B cell (primary cell): ENCODE measurements around the gene MARS1. TPM values are rescaled to one million over a fixed set of nuclear protein-coding genes. Genes with fewer than 3 reads are reported as not detected.

Experiments
- ATAC-seq: fragments of 200-7000 bp; cut with Tn5 transposase; one replicate; pipeline ENCODE4 v1.10.0; 2021; ENCODE audit warnings: low read depth, mild to moderate bottlenecking, moderate number of reproducible peaks, moderate library complexity
- CTCF ChIA-PET: fragments of 350-600 bp; sonication (Branson Sonifier 250); formaldehyde crosslinking; loops from one replicate; lab custom pipeline; 2021; ENCODE audit warnings: antibody characterized with exemption, inconsistent platforms; lab: Charles Lee
- POLR2A ChIA-PET: fragments of 350-600 bp; sonication (Branson Sonifier 250); formaldehyde crosslinking; loops from one replicate; lab custom pipeline; 2021; ENCODE audit warnings: antibody characterized with exemption; lab: Charles Lee
- DNase-seq: peaks from one replicate; pipeline ENCODE4 v3.0.0; 2013
- H2AFZ ChIP-seq: 2 replicates; pipeline ENCODE4 v1.6.1; 2012; ENCODE audit warnings: mild to moderate bottlenecking, low read depth, low read length; ENCODE audit not compliant: insufficient read depth, poor library complexity, severe bottlenecking
- H3K27ac ChIP-seq, 2 donors: 1 replicate in 1 of 2; 2 replicates in 1 of 2; pipeline ENCODE4 v1.5.1; 2012 to 2013; ENCODE audit warnings: low read length in 2 of 2, mild to moderate bottlenecking in 2 of 2, moderate library complexity in 1 of 2
- H3K27me3 ChIP-seq, 4 experiments: fragments of 200-600 bp in 1 of 4; sonication (generic) in 1 of 4; replicated peaks in 1 of 4; 1 replicate in 2 of 4; 2 replicates in 2 of 4; pipeline versions ENCODE4 v1.6.1 to v1.7.0; 2013 to 2016; ENCODE audit warnings: low read length in 3 of 4, mild to moderate bottlenecking in 2 of 4, mixed read lengths in 1 of 4, moderate library complexity in 1 of 4; ENCODE audit not compliant: insufficient read depth in 4 of 4, control insufficient read depth in 3 of 4; ENCODE audit errors: control extremely low read depth in 1 of 4
- H3K36me3 ChIP-seq, 2 experiments: replicated peaks in 1 of 2; 1 replicate in 1 of 2; 2 replicates in 1 of 2; pipeline versions ENCODE4 v1.6.1 to v1.7.1; 2013; ENCODE audit warnings: low read length in 1 of 2; ENCODE audit not compliant: insufficient read depth in 2 of 2, control insufficient read depth in 1 of 2; ENCODE audit errors: control extremely low read depth in 1 of 2, extremely low read depth in 1 of 2
- H3K4me1 ChIP-seq, 2 donors: fragments of 200-600 bp in 1 of 2; sonication (generic) in 1 of 2; 1 replicate in 1 of 2; 2 replicates in 1 of 2; pipeline versions ENCODE4 v1.5.1 to v1.6.1; 2013 to 2017; ENCODE audit warnings: low read length in 2 of 2; ENCODE audit not compliant: control insufficient read depth in 2 of 2, insufficient read depth in 2 of 2
- H3K4me2 ChIP-seq: replicated peaks from 2 replicates; pipeline ENCODE3; 2012; ENCODE audit warnings: mild to moderate bottlenecking, low read depth, low read length; ENCODE audit not compliant: poor library complexity, severe bottlenecking
- H3K4me3 ChIP-seq, 5 experiments: fragments of 200-600 bp in 1 of 5; sonication (generic) in 1 of 5; 1 replicate in 3 of 5; 2 replicates in 2 of 5; pipeline versions ENCODE4 v1.5.1 to v1.7.0; 2011 to 2016; ENCODE audit warnings: low read length in 4 of 5, mild to moderate bottlenecking in 4 of 5, low read depth in 2 of 5, control low read depth in 1 of 5, moderate library complexity in 1 of 5; ENCODE audit not compliant: insufficient read depth in 1 of 5; ENCODE audit errors: control extremely low read depth in 1 of 5, extremely low read depth in 1 of 5
- H3K79me2 ChIP-seq: fragments of 200-600 bp; sonication (generic); one replicate; pipeline ENCODE4 v1.6.0; 2016; ENCODE audit warnings: low read length; ENCODE audit not compliant: control insufficient read depth, insufficient read depth
- H3K9ac ChIP-seq: fragments of 200-600 bp; sonication (generic); 2 replicates; pipeline ENCODE4 v1.6.1; 2017; ENCODE audit warnings: mild to moderate bottlenecking, low read length, moderate library complexity
- H3K9me3 ChIP-seq, 3 donors: one replicate each; pipeline versions ENCODE4 v1.6.1 to v1.7.1; 2013; ENCODE audit warnings: low read length in 2 of 3; ENCODE audit not compliant: control insufficient read depth in 2 of 3, insufficient read depth in 1 of 3; ENCODE audit errors: control extremely low read depth in 1 of 3
- H4K20me1 ChIP-seq: 2 replicates; pipeline ENCODE4 v1.6.0; 2012; ENCODE audit warnings: mild to moderate bottlenecking, low read length; ENCODE audit not compliant: insufficient read depth, control insufficient read depth, poor library complexity, severe bottlenecking
- H3K27ac Mint-ChIP-seq: one replicate; pipeline ENCODE4 v1.8.0; 2021; ENCODE audit warnings: mixed read lengths
- H3K27me3 Mint-ChIP-seq: one replicate; pipeline ENCODE4 v1.8.0; 2021; ENCODE audit warnings: mixed read lengths
- H3K4me1 Mint-ChIP-seq: one replicate; pipeline ENCODE4 v1.8.0; 2021; ENCODE audit warnings: mixed read lengths
- H3K4me3 Mint-ChIP-seq: one replicate; pipeline ENCODE4 v1.8.0; 2021; ENCODE audit warnings: mixed read lengths
- H3K9me3 Mint-ChIP-seq: one replicate; pipeline ENCODE4 v1.8.0; 2022; ENCODE audit warnings: mixed read lengths; ENCODE audit not compliant: insufficient read depth
- CTCF ChIP-seq: fragments of 200-600 bp; IDR thresholded peaks from one replicate; pipeline ENCODE4 v1.8.0; 2022; ENCODE audit warnings: antibody characterized with exemption, mild to moderate bottlenecking
- EZH2 ChIP-seq: IDR thresholded peaks from 2 replicates; pipeline ENCODE4 v1.6.1; 2012; ENCODE audit warnings: borderline replicate concordance, low read depth, mild to moderate bottlenecking, moderate library complexity, low read length; ENCODE audit not compliant: insufficient read depth, poor library complexity, severe bottlenecking
- WGBS: methylation state at CpG from one replicate; pipeline ENCODE4 v1.1.5; 2013; ENCODE audit warnings: missing lambda C conversion rate; ENCODE audit not compliant: insufficient coverage; 5-methylcytosine and 5-hydroxymethylcytosine counted together
- intact Hi-C: fragments of 100-400 bp; cut with micrococcal nuclease; formaldehyde crosslinking; loops from one replicate; pipeline ENCODE4 v1.10.0; 2022
- polyA plus RNA-seq: library from polyadenylated mRNA; depleted of rRNA; stranded (reverse); fragments of >200 nt; gene quantifications from 2 replicates; pipeline ENCODE4 v1.2.3, GENCODE V29; 2012
- total RNA-seq, 2 donors: library from RNA; stranded (reverse); fragments of 120-200 nt in 1 of 2; gene quantifications; 1 replicate in 1 of 2; 2 replicates in 1 of 2; pipeline versions ENCODE4 v1.2.3 to v1.2.4, GENCODE V29; 2013 to 2022

The MARS1 gene
- total and polyA plus RNA-seq, 2 donors (not counting 1 experiment from before 2014, with no cell fraction given): 158 to 193 TPM

- Histone ChIP-seq H3K36me3 (peaks cover 0 to 12% of the 10 kb centered on the region in 2 experiments), H3K27me3 (no peaks in the 10 kb centered on the region), H3K4me2 (peak overlapping the region; percentile 95), H4K20me1 (peaks cover 11% of the 10 kb centered on the region), H2AFZ (peak overlapping the region; percentile 79), H3K27ac (peak overlapping the region; percentile 91 to 99), H3K9ac (peak overlapping the region; percentile 88), H3K79me2 (peaks cover 74% of the 10 kb centered on the region), H3K4me1 (peaks cover 67 to 86% of the 10 kb centered on the region in 2 donors), H3K4me3 (peak overlapping the region; percentile 74 to 90 (median 82)), H3K9me3 (no peaks in the 10 kb centered on the region)
- peak overlapping the region; percentile 99 for H3K4me3 Mint-ChIP-seq
- no peak for DNase-seq
- intact Hi-C loops: loop anchor here (1.0 to 5.0 kb wide), 3 partner anchors 8 to 143 kb away; partner anchors contain the start of gene MBD6
- H3K27ac Mint-ChIP-seq: peak overlapping the region; percentile 98
- H3K9me3 Mint-ChIP-seq: no peaks in the 10 kb centered on the region
- ChIA-PET POLR2A (interaction anchor here (0.8 to 5.3 kb wide), 2 partner anchors 17 to 104 kb away, joined by 3 to 39 read pairs; no protein-coding TSS in a partner anchor), CTCF (interaction anchor here (0.7 to 10.4 kb wide), 2 partner anchors 8 to 18 kb away, joined by 7 to 166 read pairs; partner anchors contain the start of gene GLI1)
- ATAC-seq: no peak
- WGBS: 74% methylated on average over 9 of the region's 10 CpGs
- no peak for TF ChIP-seq CTCF
- no peak for TF ChIP-seq EZH2
- H3K27me3 Mint-ChIP-seq: no peaks in the 10 kb centered on the region
- peaks cover 80% of the 10 kb centered on the region for H3K4me1 Mint-ChIP-seq
These were observed 8.9 kb upstream of the MARS1 start for GRCh38 chr12:57479043-57479375.
